OCI-LY7 (cell line): Measurements from ENCODE around the gene NFATC3. TPM values are rescaled to one million over a fixed set of nuclear protein-coding genes. Genes with fewer than 3 reads are reported as not detected.

Experiments
- BruUV-seq: library from RNA; stranded (reverse); fragments of 400-500 nt; replicated peaks from 2 replicates; lab custom pipeline; 2021; lab: Mats Ljungman, UMichigan
- CTCF ChIA-PET: fragments of 300-600 bp; sonication (Branson Sonifier 250); formaldehyde crosslinking; loops from one replicate; lab custom pipeline; 2022; ENCODE audit warnings: antibody characterized with exemption; ENCODE audit not compliant: unreplicated experiment; lab: Charles Lee
- POLR2A ChIA-PET: fragments of 300-600 bp; sonication (Branson Sonifier 250); formaldehyde crosslinking; loops from one replicate; lab custom pipeline; 2022; ENCODE audit warnings: antibody characterized with exemption; lab: Charles Lee
- DNase-seq: peaks from one replicate; pipeline ENCODE4 v3.0.0-alpha.2; 2015; ENCODE audit warnings: low spot score
- H2AFZ ChIP-seq: fragments of 200-600 bp; sonication (generic), shearing (Covaris generic); 2 replicates; pipeline ENCODE4 v1.6.1; 2014; ENCODE audit warnings: mild to moderate bottlenecking, antibody characterized with exemption, low read length, moderate library complexity
- H3K27ac ChIP-seq: fragments of 200-600 bp; sonication (generic); 2 replicates; pipeline ENCODE4 v1.5.1; 2014; ENCODE audit warnings: mixed run types, low read depth, mild to moderate bottlenecking, moderate library complexity, low read length, inconsistent platforms; ENCODE audit not compliant: poor library complexity, severe bottlenecking
- H3K36me3 ChIP-seq: fragments of 200-600 bp; sonication (generic); 2 replicates; pipeline ENCODE4 v1.6.1; 2014; ENCODE audit warnings: mild to moderate bottlenecking, antibody characterized with exemption, low read length, moderate library complexity, mixed read lengths; ENCODE audit not compliant: insufficient read depth
- H3K4me1 ChIP-seq: fragments of 200-600 bp; sonication (generic); 2 replicates; pipeline ENCODE4 v1.5.1; 2014; ENCODE audit warnings: mild to moderate bottlenecking, low read length; ENCODE audit not compliant: insufficient read depth, poor library complexity, severe bottlenecking
- H3K4me2 ChIP-seq: fragments of 200-600 bp; sonication (generic); 2 replicates; pipeline ENCODE4 v1.6.1; 2014; ENCODE audit warnings: mild to moderate bottlenecking, low read length
- H3K4me3 ChIP-seq: fragments of 200-600 bp; sonication (generic); 2 replicates; pipeline ENCODE4 v1.5.1; 2014; ENCODE audit warnings: mild to moderate bottlenecking, low read depth, low read length; ENCODE audit not compliant: poor library complexity, severe bottlenecking
- H3K79me2 ChIP-seq: fragments of 200-600 bp; sonication (generic); 2 replicates; pipeline ENCODE4 v1.6.1; 2016; ENCODE audit warnings: low read depth, mild to moderate bottlenecking, low read length, moderate library complexity, mixed read lengths; ENCODE audit not compliant: insufficient read depth
- H3K9me2 ChIP-seq: fragments of 200-600 bp; sonication (generic); 2 replicates; pipeline ENCODE4 v1.6.1; 2016; ENCODE audit warnings: mild to moderate bottlenecking, low read length, mixed read lengths; ENCODE audit not compliant: insufficient read depth
- H3K9me3 ChIP-seq: fragments of 200-600 bp; sonication (generic); 2 replicates; pipeline ENCODE4 v1.6.1; 2014; ENCODE audit warnings: mild to moderate bottlenecking, mixed run types, low read length, mixed read lengths
- H4K20me1 ChIP-seq: fragments of 200-600 bp; sonication (generic); 2 replicates; pipeline ENCODE4 v1.6.1; 2014; ENCODE audit warnings: mild to moderate bottlenecking, antibody characterized with exemption, low read length, moderate library complexity, mixed read lengths; ENCODE audit not compliant: insufficient read depth
- EZH2phosphoT487 ChIP-seq: fragments of 200-600 bp; sonication (generic); IDR thresholded peaks from 2 replicates; pipeline ENCODE4 v1.6.1; 2018; ENCODE audit warnings: low read depth, borderline replicate concordance, mild to moderate bottlenecking, mixed run types, antibody characterized with exemption, low read length, moderate library complexity, mixed read lengths
- intact Hi-C: fragments of 100-400 bp; cut with micrococcal nuclease; formaldehyde crosslinking; loops from one replicate; pipeline ENCODE4 v1.10.0; 2022; ENCODE audit not compliant: unreplicated experiment
- total RNA-seq, 2 experiments: library from RNA; depleted of rRNA in 1 of 2; stranded (reverse); fragments of >200 nt in 1 of 2; shearing (Covaris generic) in 1 of 2; gene quantifications; 2 replicates each; pipeline ENCODE4 v1.2.3, GENCODE V29; 2014 to 2022
- TF ChIP-seq, protein P1 (sequence below): fragments of 200-600 bp; sonication (generic); conservative IDR thresholded peaks from 2 replicates; pipeline ENCODE4 v1.5.1; 2014; ENCODE audit warnings: mild to moderate bottlenecking, antibody characterized with exemption, low read length, moderate library complexity, mixed read lengths

Gene NFATC3
- total RNA-seq, 2 experiments from 2014 or later = 73.4 to 76.0 TPM

DNA sequence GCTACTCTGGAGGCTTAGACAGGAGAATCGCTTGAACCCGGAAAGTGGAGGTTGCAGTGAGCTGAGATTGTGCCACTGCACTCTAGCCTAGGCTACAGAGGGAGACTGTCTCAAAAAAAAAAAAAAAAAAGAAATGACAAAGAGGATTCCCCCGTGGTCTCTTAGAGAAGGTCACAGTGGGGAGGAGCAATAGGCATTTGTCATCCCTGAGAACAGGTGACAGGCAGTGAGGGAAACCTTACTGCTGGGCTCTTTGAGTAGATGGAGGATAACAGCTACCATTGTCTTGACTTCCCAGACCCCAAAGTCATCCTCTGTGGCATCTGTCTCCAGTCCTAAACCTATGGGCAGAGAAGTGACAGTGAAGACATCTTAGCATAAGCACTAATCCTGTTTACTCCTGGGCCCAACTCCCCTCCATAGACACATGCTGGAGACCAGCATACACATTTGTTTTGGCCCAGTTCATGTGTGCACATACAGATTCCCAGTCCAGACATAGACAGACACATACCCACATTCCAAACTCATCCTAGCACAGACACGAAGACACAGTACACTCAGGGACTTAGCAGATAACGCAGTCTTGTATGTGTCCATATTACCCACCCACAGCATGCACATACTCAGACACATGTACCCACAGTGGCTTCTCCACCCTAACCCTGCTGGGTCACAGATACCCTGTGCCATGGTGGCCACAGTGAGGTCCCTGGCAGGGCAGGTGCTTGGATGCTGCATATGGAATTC, 148.1 kb downstream of the NFATC3 start:
- Histone ChIP-seq H3K9me2 (no peaks in the 10 kb centered on the region), H3K4me2 (no peak overlapping the region), H3K4me1 (peaks cover 37% of the 10 kb centered on the region), H3K9me3 (no peaks in the 10 kb centered on the region), H3K79me2 (no peaks in the 10 kb centered on the region), H3K36me3 (peaks cover 15% of the 10 kb centered on the region; the same call in 1 of the 2 replicates), H4K20me1 (no peaks in the 10 kb centered on the region), H3K27ac (no peak overlapping the region), H3K4me3 (no peak overlapping the region), H2AFZ (no peak overlapping the region)
- no TSS peak for BruUV-seq
- ChIA-PET CTCF (no interaction called here), POLR2A (interaction anchor here (0.7 kb wide), 2 partner anchors 24 to 153 kb away, joined by 3 read pairs; no protein-coding TSS in a partner anchor)
- DNase-seq = no peak
- TF ChIP-seq, protein P1, sequence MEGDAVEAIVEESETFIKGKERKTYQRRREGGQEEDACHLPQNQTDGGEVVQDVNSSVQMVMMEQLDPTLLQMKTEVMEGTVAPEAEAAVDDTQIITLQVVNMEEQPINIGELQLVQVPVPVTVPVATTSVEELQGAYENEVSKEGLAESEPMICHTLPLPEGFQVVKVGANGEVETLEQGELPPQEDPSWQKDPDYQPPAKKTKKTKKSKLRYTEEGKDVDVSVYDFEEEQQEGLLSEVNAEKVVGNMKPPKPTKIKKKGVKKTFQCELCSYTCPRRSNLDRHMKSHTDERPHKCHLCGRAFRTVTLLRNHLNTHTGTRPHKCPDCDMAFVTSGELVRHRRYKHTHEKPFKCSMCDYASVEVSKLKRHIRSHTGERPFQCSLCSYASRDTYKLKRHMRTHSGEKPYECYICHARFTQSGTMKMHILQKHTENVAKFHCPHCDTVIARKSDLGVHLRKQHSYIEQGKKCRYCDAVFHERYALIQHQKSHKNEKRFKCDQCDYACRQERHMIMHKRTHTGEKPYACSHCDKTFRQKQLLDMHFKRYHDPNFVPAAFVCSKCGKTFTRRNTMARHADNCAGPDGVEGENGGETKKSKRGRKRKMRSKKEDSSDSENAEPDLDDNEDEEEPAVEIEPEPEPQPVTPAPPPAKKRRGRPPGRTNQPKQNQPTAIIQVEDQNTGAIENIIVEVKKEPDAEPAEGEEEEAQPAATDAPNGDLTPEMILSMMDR = no peak
- no peak for TF ChIP-seq EZH2phosphoT487
- intact Hi-C loops = no loop called here

DNA sequence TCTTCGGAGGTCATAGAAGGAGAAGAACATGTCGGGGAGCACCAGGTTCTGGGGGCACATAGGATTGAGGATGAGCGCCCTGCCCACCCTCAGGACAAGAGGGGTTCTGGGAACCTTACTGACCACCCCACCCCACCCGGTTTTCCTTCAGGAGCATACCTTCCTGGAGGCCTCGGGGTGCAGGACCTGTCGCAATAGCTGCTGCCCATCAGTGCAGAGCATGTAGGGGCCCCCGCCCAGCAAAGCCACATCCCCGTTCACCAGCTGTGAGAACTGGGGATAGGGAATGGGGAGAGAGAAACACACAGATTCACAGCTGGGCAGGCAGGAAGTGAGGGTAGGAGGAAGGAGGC, 148.6 kb downstream of the NFATC3 start:
- BruUV-seq = no TSS peak
- no peak overlapping the region for H3K27ac ChIP-seq
- ChIA-PET POLR2A (no interaction called here), CTCF (no interaction called here)
- H3K4me2 ChIP-seq = no peak overlapping the region
- no peak overlapping the region for H2AFZ ChIP-seq
- no peak overlapping the region for H3K4me3 ChIP-seq
- TF ChIP-seq, protein P1 = no peak
- TF ChIP-seq EZH2phosphoT487 = no peak
- intact Hi-C loops = no loop called here
- no peaks in the 10 kb centered on the region for H3K9me2 ChIP-seq
- DNase-seq = no peak
- H3K9me3 ChIP-seq = no peaks in the 10 kb centered on the region
- H4K20me1 ChIP-seq = no peaks in the 10 kb centered on the region
- peaks cover 37% of the 10 kb centered on the region for H3K4me1 ChIP-seq
- peaks cover 11% of the 10 kb centered on the region; the same call in 1 of the 2 replicates for H3K36me3 ChIP-seq
- no peaks in the 10 kb centered on the region for H3K79me2 ChIP-seq
